CD4-positive, alpha-beta T cell treated with Interleukin-12 subunit alpha and Interleukin-12 subunit beta, for 1 hour (primary cell): ENCODE results near the gene SLC5A6.
"Not testable (repeated sequence)": the region's sequence is repeated elsewhere in the genome, so short reads cannot be mapped to it uniquely, and the experiment has no call there.

Experiments
- DNase-seq: peaks from one replicate; pipeline ENCODE4 v3.0.0-alpha.2; 2020

The SLC5A6 gene

GRCh38 chr2:27203741-27204140 is 8.3 kb downstream of the SLC5A6 start:
- no peak for DNase-seq

GRCh38 chr2:27202854-27203253 is 9.2 kb downstream of the SLC5A6 start:
- DNase-seq, result no peak

DNA sequence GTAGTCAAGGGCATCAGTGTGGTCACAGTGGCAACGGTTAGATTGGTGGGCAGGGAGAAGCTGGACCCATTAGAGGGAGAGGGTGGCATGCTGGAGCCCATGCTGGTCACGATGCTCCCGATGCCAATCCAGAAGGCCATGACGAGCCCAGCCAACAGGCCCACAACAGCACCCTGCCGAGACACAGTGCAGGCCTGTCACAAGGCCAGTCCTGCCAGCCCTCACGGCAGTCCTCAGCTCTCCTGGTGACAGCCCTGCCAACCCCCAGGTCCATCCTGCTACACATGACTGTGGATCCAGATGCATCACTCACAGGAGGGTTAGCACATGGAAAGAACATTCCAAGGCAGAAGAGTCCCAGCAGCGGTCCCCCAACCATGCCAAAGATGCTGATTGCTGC is 10.4 kb downstream of the SLC5A6 start:
- DNase-seq, result no peak

DNA sequence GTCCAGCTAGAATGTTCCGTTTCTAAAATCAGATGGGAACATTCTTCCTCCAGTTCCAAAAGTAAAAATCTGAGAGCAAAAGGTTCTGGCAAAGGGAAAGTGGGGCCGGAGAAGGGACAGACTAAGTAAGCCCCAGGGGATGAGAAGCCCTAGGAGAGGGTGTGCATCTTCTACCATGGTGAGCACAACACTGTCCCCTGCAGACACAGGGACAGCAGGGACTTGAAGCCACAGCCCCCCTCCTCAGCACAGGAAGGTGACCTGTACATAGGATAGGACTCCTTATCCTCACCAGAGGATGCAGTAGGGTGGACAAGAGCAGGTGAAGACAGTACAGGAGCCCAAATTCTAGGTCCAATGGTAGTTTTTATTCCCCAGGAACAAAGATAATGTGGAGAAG is 12.8 kb downstream of the SLC5A6 start:
- DNase-seq, result no peak

GRCh38 chr2:27198627-27199026 is 13.4 kb downstream of the SLC5A6 start:
- no peak for DNase-seq

GRCh38 chr2:27198068-27198467 is 14.0 kb downstream of the SLC5A6 start:
- DNase-seq, result not testable (repeated sequence)

DNA sequence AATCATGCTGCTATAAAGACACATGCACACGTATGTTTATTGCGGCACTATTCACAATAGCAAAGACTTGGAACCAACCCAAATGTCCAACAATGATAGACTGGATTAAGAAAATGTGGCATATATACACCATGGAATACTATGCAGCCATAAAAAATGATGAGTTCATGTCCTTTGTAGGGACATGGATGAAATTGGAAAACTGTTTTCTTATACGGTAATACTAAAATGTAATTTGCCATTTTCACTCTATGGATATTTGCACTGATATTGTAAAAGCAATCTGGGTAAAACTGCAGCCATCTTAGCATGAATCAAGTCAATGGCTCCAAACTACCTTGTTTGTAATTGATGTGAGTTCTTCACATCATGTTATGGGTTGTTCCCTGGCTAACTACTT is 16.3 kb downstream of the SLC5A6 start:
- not testable (repeated sequence) for DNase-seq

GRCh38 chr2:27194538-27195354 is 17.3 kb downstream of the SLC5A6 start:
- DNase-seq, result no peak

- peak; percentile 63 for DNase-seq
Measured at GRCh38 chr2:27191070-27191829, 20.8 kb downstream of the SLC5A6 start.

GRCh38 chr2:27189989-27190388 is 22.1 kb downstream of the SLC5A6 start:
- DNase-seq, result no peak

DNA sequence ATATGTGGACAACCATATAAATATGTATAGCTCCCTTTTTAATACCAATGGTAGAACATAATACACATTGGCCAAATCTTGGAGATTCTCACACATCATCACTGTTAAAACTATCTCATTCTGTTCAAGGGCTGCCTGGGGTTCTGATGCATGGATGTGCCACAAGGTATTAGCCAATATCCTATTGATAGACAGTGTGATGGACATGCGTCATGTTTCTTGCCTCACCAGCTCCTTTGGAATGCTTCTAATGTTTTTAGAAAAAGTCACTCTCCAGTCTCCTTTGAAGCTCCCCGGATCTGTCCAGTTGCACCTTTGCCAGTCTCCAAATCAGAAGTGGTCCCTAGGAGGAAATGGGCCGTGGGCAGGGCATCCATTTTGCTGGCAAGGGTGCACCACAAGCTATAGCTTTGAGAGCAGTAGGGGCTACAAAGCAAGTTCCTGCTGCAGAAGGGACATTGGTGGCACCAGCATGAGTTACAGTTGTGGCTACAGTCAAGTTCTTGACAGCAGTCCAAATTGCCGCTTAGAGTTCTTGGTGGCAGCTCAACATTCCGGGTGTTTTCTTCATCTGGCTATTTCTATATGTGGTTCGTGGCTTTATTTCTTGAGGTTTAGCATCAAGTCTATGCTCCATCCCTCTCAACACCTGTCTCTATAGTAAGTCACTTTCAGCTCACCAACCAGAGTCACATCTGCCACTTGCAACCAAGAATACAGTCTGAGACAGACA is 25.3 kb downstream of the SLC5A6 start:
- no peak for DNase-seq

DNA sequence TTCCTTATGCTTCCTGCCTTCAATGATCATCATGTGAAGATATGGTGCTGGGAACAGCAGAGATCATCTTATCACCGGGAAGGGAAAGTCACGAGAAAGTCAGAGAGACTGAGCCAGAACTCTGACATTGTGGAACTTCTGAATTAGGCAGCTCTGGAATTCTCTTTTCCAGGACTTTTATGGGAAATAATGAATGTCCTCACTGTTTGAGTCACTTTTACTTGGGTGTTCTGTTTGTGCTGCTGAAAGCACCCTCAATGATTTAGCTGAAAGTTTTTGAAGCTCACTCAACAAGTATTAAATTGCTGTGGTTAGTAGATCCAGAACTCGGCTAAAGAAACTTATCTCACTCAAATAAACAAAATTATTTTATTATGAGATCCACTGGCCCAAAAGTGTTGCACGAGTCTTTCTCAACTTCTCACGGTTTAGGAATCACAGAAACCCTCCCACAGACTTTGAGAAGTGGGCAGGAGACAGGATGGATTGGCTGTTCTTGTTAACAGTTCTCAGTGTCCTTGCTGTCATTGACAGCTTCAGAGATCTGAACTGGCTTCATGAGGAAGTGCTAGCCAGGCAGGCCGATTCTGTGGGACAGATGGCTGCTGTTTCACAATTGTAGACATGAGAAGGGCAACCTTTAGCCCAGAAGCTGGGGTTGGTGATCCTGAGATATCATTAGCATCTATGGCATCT is 26.6 kb downstream of the SLC5A6 start:
- no peak for DNase-seq

GRCh38 chr2:27184115-27184514 is 28.0 kb downstream of the SLC5A6 start:
- no peak for DNase-seq

- DNase-seq, result no peak
Measured at GRCh38 chr2:27182346-27182745, 29.7 kb downstream of the SLC5A6 start.

DNA sequence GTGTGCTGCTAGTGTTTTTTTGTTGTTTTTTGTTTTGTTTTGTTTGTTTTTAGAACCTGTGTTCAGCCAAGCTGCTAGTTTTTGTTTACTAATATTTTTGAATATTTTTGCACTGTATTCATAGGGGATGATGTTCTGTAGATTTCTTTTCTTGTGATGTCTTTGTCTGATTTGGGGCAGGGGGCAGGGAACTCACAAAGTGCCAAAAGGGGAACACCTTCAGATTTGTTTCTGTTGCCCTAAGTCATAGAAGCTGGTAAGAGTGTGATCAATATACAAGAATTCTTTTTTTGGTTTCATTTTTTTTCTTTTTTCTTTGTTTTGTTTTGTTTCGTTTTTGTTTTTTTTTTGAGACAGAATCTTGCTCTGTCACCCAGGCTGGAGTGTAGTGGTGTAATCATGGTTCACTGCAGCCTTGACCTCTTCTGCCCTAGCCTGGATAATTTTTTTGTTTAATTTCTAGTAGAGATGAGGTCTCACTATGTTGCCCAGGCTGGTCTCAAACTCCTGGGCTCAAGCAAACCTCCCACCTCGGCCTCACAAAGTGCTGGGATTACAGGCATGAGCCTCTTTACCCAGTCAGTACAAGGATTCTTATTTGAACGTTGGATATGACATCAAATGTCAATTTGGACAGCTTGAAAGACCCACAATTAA is 32.6 kb downstream of the SLC5A6 start:
- no peak for DNase-seq

- no peak for DNase-seq
Measured at GRCh38 chr2:27178469-27178868, 33.6 kb downstream of the SLC5A6 start.

DNA sequence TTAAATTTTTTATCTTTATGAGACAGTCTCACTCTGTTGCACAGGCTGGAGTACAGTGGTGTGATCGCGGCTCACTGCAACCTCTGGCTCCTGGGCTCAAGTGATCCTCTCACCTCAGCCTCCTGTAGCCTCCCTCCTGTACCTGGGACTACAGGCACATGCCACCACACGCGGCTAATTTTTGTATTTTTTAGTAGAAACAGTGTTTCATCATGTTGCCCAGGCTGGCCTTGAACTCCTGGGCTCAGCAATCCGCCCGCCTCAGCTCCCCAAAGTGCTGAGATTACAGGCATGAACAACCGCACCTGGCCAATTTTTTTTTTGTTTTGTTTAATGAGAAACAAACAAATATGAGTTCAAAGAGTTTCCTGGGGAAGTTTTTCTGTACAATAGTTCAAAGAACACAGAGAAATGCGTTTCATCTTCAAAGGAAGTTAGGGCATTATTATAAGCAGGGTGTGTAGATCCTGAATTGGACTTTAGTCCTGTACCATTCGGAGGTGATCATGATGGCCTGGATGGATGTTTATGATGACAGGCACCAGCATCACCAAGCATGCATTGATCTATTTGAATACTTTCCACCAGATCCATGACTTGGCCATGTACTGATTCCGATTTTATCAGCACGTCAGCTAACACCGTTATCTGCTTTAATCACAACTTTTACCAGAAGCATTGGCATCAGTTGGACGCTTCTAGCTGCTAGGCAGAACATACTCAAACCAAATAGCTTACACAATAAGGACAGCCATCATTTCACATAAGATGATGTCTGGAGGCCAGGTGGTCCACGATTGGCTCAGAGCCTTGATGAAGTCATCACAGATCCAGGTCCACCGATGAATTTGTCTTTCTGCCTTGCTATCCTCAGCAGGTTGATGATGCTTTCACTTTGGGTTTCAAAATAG is 34.4 kb downstream of the SLC5A6 start:
- DNase-seq, result no peak

GRCh38 chr2:27175781-27176180 is 36.3 kb downstream of the SLC5A6 start:
- DNase-seq, result not testable (repeated sequence)

DNA sequence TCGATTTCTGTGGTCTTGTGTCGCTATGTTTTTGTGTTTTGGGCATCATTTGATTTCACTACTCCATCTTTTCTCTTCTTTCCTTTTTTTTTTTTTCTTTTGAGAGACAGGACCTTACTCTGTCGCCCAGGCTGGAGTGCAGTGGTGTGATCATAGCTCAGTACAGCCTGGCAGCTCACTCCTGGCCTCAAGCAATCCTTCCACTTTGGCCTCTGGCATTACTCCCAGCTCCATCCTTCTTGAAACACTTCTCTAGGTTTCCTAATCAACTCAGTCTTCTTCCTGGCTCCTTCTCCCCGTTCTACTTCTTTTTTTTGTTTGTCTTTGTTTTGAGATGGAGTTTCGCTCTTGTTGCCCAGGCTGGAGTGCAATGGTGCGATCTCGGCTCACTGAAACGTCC is 36.7 kb downstream of the SLC5A6 start:
- DNase-seq, result no peak

DNA sequence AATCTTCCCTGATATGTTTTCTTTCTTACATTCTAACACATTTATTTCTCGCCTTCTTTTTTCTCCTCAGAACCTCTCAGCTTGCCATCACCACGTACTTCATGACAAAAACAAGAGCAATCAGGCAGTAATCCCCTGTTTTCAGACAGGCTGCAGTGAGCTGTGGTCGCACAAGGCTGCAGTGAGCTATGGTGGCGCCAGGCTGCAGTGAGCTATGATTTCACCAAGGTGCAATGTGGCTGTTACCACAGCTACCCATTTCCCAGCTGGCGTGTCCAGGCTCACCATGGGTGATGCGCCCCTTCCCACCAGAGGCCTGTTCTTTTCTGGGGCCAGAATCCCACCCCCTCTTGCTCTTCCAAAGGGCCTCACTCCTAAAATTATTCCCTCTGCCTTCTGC is 37.4 kb downstream of the SLC5A6 start:
- DNase-seq, result no peak

DNA sequence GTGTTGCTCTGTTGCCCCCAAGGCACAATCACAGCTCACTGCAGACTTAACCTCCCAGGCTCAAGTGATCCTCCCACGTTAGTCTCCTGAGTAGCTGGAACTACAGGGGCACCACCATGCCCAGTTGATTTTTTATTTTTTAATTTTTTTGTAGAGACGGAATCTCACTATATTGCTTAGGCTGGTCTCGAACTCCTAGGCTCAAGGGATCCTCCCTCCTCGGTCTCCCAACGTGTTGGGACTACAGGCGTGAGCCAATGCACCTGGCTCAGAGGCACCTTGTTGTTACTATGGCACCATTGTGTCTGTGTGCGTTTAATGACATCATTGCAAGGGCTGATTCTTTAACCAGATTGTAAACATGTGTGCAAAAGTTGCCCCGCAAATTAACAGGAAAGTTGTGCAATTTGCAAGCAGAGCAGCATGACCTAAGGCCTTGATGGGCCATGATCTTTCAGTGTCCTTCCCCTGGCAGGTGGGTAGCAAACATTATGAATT is 40.7 kb downstream of the SLC5A6 start:
- DNase-seq, result no peak
